Measurements from ENCODE around the gene DSG3. TPM values are rescaled to one million over a fixed set of nuclear protein-coding genes. Genes with fewer than 3 reads are reported as not detected.

DSG3 gene
- total and polyA plus RNA-seq, 10 of the 15 experiments (the other 5 are each of a cell fraction or from before 2014, with no cell fraction given): 0.01 to 0.36 (median 0.30) TPM

DNA sequence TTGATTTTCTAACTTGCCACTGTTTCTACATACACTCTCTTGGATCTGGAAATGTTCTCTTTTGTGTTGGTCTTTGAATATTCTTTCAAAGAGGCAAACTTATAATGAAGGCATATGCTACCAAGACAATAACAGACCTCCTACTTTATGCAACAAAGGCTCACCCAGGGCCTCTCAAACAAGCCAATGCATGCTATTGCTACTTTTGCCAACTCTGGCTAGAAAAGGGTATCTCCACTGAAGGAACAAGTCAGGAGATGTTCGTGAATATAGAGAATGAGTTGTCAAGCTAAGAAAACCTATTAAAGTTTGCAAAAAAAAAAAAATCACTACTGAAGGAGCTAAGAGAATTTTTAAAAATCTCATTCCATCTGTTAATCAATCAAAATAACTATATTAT, 34.5 kb downstream of the DSG3 start (continued):
- no peak for TF ChIP-seq NFXL1 (IDR thresholded peaks at IDR 0.05; ENCODE audit: borderline replicate concordance)

GRCh38 chr18:31483396-31483795, 35.9 kb downstream of the DSG3 start:
- CTCF ChIA-PET: interaction anchor here (1.4 kb wide), 1 partner anchor 17 kb away, joined by 4 read pairs; no protein-coding TSS in a partner anchor
- RAD21 ChIA-PET (ENCODE audit: unreplicated experiment): no interaction called here
- Histone ChIP-seq H2AFZ (ENCODE audit: control insufficient read depth, low read depth, low read length) (peak overlapping the region; percentile 23; the same call in 1 of the 2 replicates), H3K9ac (ENCODE audit: control insufficient read depth, insufficient read depth, low read length) (no peak overlapping the region), H3K9me3 (replicated peaks; ENCODE audit: control insufficient read depth, insufficient read depth, low read length) (no peaks in the 10 kb centered on the region), H3K4me2 (ENCODE audit: control insufficient read depth, insufficient read depth) (no peak overlapping the region), H3K27ac (ENCODE audit: control insufficient read depth, insufficient read depth) (no peak overlapping the region), H3K4me3 (no peak overlapping the region), H3K27me3 (replicated peaks in 1 of 2; ENCODE audit: control insufficient read depth in 2 of 2, insufficient read depth in 2 of 2, low read length in 1 of 2) (no peaks in the 10 kb centered on the region; a peak in 1 of 4 replicates), H3K36me3 (ENCODE audit: control insufficient read depth in 2 of 2, insufficient read depth in 2 of 2, low read length in 1 of 2) (no peaks in the 10 kb centered on the region), H4K20me1 (ENCODE audit: control insufficient read depth, insufficient read depth) (no peaks in the 10 kb centered on the region), H3K4me1 (ENCODE audit: control insufficient read depth, insufficient read depth, low read length) (no peaks in the 10 kb centered on the region), H3K79me2 (ENCODE audit: control insufficient read depth, insufficient read depth, low read length) (no peaks in the 10 kb centered on the region)
- SMC1A ChIA-PET (ENCODE audit: uncharacterized antibody, unreplicated experiment): no interaction called here
- POLR2A ChIA-PET: no interaction called here
- DNase-seq (ENCODE audit: low read depth, low spot score) (no peak), ATAC-seq (no peak), FAIRE-seq (no peak)
- no TSS peak for BruUV-seq (replicated peaks)
- TF ChIP-seq ZNF24 (IDR thresholded peaks at IDR 0.05) (no peak), DPF2 (IDR thresholded peaks at IDR 0.05) (no peak), BCL11A (IDR thresholded peaks at IDR 0.05; ENCODE audit: low read depth, low read length) (no peak), TARDBP (IDR thresholded peaks at IDR 0.05; ENCODE audit: borderline replicate concordance) (no peak), POLR2AphosphoS5 (IDR thresholded peaks at IDR 0.05; ENCODE audit: low read length) (no peak), USF2 (IDR thresholded peaks at IDR 0.05; ENCODE audit: borderline replicate concordance, low read depth, low read length) (no peak), CBFB (IDR thresholded peaks at IDR 0.05; ENCODE audit: low read depth) (no peak), HCFC1 (IDR thresholded peaks at IDR 0.05; ENCODE audit: low read length) (no peak), SMARCA5 (IDR thresholded peaks at IDR 0.05) (no peak), PBX3 (IDR thresholded peaks at IDR 0.05; ENCODE audit: insufficient replicate concordance, low read depth, low read length) (no peak)
- 6% methylated on average over 2 of the region's 2 CpGs for WGBS (ENCODE audit: insufficient coverage, insufficient replicate concordance, low lambda C conversion rate, missing lambda C conversion rate)
- in situ Hi-C loops (cut with MboI) (no loop called here), intact Hi-C loops (cut with micrococcal nuclease; ENCODE audit: unreplicated experiment) (no loop called here)

Data from GM12878 (cell line).